ENCODE data around the gene CHD9. TPM values are rescaled to one million over a fixed set of nuclear protein-coding genes. Genes with fewer than 3 reads are reported as not detected.
A peak's percentile ranks its signal among the peaks of the same experiment; 100 is the strongest.
"Not testable (repeated sequence)": the region's sequence is repeated elsewhere in the genome, so short reads cannot be mapped to it uniquely, and the experiment has no call there.

CHD9 gene
- total RNA-seq, 1 donor from 2014 or later: 99.4 TPM

GRCh38 chr16:53074296-53074695, 19.5 kb downstream of the CHD9 start:
- not testable (repeated sequence) for DNase-seq

- not testable (repeated sequence) for DNase-seq
Observed at GRCh38 chr16:53075461-53075860, 20.7 kb downstream of the CHD9 start.

GRCh38 chr16:53078247-53078646, 23.5 kb downstream of the CHD9 start:
- no peak for DNase-seq

GRCh38 chr16:53078765-53079485, 24.1 kb downstream of the CHD9 start:
- no peak for DNase-seq

- peak; percentile 98 for DNase-seq
Observed at GRCh38 chr16:53080345-53081031, 25.7 kb downstream of the CHD9 start.

- no peak for DNase-seq
Observed at GRCh38 chr16:53081032-53081424, 26.2 kb downstream of the CHD9 start.

GRCh38 chr16:53081686-53082407, 27.1 kb downstream of the CHD9 start:
- no peak for DNase-seq

GRCh38 chr16:53082509-53082908, 27.7 kb downstream of the CHD9 start:
- no peak for DNase-seq

GRCh38 chr16:53083119-53083518, 28.3 kb downstream of the CHD9 start:
- no peak for DNase-seq

- DNase-seq: no peak
Observed at GRCh38 chr16:53084141-53084541, 29.4 kb downstream of the CHD9 start.

GRCh38 chr16:53084746-53085334, 30.0 kb downstream of the CHD9 start:
- DNase-seq: peak; percentile 49

GRCh38 chr16:53085369-53085843, 30.6 kb downstream of the CHD9 start:
- DNase-seq: peak; percentile 80

GRCh38 chr16:53085931-53086421, 31.2 kb downstream of the CHD9 start:
- peak; percentile 98 for DNase-seq

GRCh38 chr16:53087101-53087500, 32.3 kb downstream of the CHD9 start:
- DNase-seq: peak; percentile 44

GRCh38 chr16:53089434-53090285, 34.9 kb downstream of the CHD9 start:
- peak; percentile 85 for DNase-seq

GRCh38 chr16:53090286-53090590, 35.4 kb downstream of the CHD9 start:
- DNase-seq: peak; percentile 85

- DNase-seq: peak; percentile 100
Observed at GRCh38 chr16:53090591-53091411, 36.0 kb downstream of the CHD9 start.

GRCh38 chr16:53091466-53092211, 36.8 kb downstream of the CHD9 start:
- DNase-seq: peak; percentile 99

GRCh38 chr16:53092284-53092683, 37.5 kb downstream of the CHD9 start:
- peak; percentile 63 for DNase-seq

GRCh38 chr16:53093162-53093744, 38.5 kb downstream of the CHD9 start:
- no peak for DNase-seq

Measured in skin of body (tissue), 2 donors.